Stomach (tissue), 4 donors: ENCODE results near the gene PPM1E.

Source experiments
- EP300 ChIP-seq: sonication (generic); formaldehyde crosslinking; IDR thresholded peaks from one replicate; pipeline ENCODE4 v1.6.1; 2017; ENCODE audit warnings: antibody characterized with exemption
- POLR2A ChIP-seq, 4 donors: fragments of 450-650 bp; IDR thresholded peaks; one replicate each; pipeline ENCODE4 v1.6.1; 2016; ENCODE audit warnings: antibody characterized with exemption in 4 of 4, control low read depth in 2 of 4, mild to moderate bottlenecking in 1 of 4, moderate library complexity in 1 of 4
- POLR2AphosphoS5 ChIP-seq, 3 donors: sonication (generic); formaldehyde crosslinking; IDR thresholded peaks; one replicate each; pipeline ENCODE4 v1.6.1; 2016; ENCODE audit warnings: antibody characterized with exemption in 3 of 3
- TF ChIP-seq, protein P1 (sequence below), 7 experiments: fragments of 450-650 bp in 4 of 7; fragments of 200-600 bp in 3 of 7; sonication (generic) in 3 of 7; IDR thresholded peaks; one replicate each; pipeline ENCODE4 v1.5.1; 2016 to 2019; ENCODE audit warnings: antibody characterized with exemption in 7 of 7, control low read depth in 2 of 7, mild to moderate bottlenecking in 1 of 7

DNA sequence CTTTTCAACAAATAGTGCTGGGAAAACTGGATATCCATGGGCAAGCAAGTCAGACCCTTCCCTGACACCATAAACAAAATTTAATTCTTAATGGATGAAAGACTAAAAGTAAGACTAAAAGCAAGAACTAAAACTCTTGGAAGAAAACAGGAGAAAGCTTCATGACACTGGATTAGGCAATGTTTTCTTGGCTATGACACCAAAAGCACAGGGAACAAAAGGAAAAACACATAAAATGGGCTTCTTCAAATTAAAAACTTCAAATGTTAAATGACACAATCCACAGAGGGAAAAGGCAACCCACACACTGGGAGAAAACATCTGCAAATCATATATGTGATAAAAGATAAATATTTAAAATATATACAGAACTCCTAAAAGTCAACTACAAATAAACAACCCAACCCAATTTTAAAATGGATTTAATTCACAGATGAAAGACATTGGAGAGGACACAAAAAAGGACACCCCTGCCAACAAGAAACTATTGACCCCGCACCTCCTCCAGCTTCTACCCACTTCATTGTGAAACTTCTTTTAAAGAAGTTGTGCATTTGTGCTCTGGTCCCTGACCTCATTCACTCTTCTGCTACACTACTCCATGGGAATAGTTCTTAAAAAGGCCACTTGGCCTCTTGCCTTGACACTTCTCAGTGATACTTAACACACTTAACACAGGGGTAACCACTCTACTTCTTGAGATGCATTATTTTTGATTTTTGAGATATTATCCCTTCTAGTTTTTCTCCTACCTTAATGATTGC lies 270.7 kb downstream of the PPM1E start:
- TF ChIP-seq POLR2A (IDR thresholded peaks at IDR 0.05) (no peak), EP300 (no peak), POLR2AphosphoS5 (IDR thresholded peaks at IDR 0.05) (no peak)
- TF ChIP-seq, protein P1, sequence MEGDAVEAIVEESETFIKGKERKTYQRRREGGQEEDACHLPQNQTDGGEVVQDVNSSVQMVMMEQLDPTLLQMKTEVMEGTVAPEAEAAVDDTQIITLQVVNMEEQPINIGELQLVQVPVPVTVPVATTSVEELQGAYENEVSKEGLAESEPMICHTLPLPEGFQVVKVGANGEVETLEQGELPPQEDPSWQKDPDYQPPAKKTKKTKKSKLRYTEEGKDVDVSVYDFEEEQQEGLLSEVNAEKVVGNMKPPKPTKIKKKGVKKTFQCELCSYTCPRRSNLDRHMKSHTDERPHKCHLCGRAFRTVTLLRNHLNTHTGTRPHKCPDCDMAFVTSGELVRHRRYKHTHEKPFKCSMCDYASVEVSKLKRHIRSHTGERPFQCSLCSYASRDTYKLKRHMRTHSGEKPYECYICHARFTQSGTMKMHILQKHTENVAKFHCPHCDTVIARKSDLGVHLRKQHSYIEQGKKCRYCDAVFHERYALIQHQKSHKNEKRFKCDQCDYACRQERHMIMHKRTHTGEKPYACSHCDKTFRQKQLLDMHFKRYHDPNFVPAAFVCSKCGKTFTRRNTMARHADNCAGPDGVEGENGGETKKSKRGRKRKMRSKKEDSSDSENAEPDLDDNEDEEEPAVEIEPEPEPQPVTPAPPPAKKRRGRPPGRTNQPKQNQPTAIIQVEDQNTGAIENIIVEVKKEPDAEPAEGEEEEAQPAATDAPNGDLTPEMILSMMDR (IDR thresholded peaks at IDR 0.05) = no peak
